HG03108 (cell line): ENCODE measurements around the gene HSPBP1.
"Not testable (repeated sequence)": the region's sequence is repeated elsewhere in the genome, so short reads cannot be mapped to it uniquely, and the experiment has no call there.

Experiments
- ATAC-seq: cut with Tn5 transposase; IDR thresholded peaks from one replicate; pipeline ENCODE4 v1.9.1; 2021; ENCODE audit warnings: moderate library complexity; ENCODE audit not compliant: unreplicated experiment

HSPBP1 gene, protein sequence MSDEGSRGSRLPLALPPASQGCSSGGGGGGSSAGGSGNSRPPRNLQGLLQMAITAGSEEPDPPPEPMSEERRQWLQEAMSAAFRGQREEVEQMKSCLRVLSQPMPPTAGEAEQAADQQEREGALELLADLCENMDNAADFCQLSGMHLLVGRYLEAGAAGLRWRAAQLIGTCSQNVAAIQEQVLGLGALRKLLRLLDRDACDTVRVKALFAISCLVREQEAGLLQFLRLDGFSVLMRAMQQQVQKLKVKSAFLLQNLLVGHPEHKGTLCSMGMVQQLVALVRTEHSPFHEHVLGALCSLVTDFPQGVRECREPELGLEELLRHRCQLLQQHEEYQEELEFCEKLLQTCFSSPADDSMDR

DNA sequence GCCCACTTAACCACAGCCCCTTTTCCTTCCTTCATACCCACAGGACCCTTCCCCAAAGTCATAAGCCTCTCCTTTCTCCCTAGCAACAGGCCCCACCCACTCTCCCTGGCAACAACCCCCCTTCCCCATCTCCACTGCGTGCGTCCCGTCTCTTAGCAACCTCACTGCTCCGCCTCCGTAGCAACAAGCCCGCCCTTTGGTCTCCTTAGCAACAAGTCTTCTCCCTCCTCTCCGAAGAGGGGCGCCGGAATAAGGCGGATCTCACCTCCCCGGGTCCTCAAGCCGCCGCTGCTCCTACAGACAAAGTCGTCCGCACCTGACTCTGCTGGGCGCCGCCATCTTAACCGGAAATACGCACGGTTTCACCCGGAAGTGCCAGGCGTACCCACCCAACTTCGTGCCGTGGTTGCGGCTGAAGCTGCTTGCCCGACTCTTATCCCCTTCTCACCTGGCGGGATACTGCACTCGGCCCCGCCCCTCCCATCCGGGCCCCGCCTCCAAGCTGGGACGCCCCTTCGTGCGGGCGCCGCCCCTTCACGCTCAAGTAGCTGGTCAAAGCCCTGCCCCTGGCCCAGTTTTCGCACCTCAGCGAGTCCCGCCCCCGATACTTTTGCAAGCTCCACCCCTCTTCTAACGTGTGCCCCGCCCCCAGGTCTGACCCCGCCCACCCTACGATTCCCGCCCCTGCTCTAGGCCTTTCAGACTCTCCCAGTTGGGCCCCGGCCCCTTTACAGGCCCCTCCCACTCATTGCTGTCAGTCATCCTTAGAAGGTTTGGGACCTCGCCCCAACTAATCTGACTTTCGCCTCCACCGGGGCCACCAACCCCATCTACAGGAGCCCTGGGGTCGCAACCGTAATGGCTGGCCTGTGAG is at the start of gene HSPBP1:
Gene HSPBP1, minus strand, starts transcription at position 341 of the 874 bp plus-strand sequence. CDS start 502 bp downstream, outside the sequence.
- peak; percentile 74 for ATAC-seq

DNA sequence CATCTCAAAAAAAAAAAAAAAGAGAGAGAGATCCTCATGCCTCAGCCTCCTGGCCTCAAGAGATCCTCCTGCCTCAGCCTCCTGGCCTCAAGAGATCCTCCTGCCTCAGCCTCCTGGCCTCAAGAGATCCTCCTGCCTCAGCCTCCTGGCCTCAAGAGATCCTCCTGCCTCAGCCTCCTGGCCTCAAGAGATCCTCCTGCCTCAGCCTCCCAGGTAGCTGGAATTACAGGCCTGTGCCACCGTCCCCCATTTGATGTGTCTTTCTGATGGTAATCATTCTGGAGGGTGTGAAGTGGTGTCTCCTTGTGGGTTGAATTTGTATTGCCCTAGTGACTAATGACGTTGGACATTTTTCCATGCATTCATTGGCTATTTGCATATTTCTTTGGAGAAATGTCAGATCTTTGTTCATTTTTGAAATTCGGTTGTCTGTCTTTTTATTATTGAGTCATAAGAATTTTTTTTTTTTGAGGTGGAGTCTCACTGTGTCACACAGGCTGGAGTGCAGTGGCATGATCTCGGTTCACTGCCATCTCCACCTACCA is 48.9 kb upstream of the HSPBP1 start:
- ATAC-seq, result not testable (repeated sequence)

DNA sequence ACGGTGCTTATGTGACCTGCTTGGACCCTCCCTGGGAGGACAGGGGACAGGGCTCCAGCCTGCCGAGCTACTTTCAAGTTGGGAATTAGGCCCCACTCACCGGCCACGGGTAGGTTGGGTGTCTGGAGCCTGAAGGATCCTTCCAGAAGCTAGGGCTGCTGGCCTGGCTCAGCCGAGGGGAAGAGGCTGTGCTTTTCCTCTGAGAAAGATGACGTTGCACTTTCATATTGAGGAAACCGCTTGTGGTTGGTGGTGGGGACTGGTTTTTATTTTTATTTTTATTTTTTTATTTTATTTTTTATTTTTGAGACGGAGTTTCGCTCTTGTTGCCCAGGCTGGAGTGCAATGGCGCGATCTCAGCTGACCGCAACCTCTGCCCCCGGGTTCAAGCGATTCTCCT is 45.3 kb upstream of the HSPBP1 start, which contains the start of gene TMEM150B:
Gene TMEM150B, minus strand, starts transcription at position 170 of the 400 bp plus-strand sequence. CDS start 4,305 bp downstream, outside the sequence.
- ATAC-seq, result no peak

DNA sequence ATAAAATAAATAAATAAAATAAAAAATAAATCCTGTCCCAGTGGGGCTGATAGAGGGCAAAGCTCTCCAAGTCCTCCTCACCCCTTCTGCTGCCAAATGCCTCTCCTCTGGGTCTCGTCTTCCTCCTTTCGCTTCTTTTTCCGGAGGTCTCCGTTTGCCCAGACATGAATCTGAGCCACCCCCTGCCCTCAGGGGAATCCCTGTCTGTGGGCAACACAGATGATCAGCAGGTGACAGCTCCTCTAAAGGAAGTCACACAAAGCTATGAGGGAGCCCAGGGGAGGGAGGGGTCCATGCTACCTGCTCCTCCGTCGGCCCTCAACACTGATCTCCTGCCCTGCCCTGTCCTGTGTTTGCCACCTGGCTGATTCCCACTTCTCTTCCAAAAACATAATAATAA is 44.8 kb upstream of the HSPBP1 start:
- ATAC-seq, result no peak

DNA sequence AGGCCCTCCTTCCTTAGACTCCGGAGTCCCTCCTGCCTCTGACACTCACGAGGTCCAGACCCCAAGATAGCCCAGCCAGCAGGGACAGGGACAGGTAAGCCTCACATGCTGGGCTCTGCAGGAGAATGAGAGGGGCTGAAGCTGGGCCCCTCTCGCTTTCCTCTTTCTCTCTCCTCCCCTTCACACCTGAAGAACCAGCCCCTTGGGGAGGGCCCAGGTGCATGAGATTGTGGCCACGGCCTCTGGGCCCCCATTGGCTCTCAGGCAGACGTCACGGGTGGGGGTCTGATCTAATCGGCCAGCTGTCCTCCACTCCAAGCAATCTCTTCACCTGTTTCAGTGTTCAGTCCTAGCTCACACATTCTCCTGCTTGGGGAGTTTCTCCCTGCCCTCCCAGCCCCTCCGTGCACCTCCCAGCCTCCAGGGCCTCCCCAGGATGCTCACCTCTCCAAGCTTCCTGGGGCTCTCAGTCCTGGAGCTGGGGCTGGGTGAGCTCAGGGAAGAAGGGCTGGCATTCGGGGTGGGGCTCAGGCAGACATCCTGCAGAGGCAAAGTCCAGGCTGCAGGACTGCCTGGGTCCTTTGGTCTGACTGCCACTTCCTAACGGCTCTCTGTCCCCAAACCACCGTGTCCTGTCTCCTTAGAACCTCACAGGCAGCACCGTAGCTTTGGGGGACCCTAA is 42.4 kb upstream of the HSPBP1 start:
- ATAC-seq, result no peak

DNA sequence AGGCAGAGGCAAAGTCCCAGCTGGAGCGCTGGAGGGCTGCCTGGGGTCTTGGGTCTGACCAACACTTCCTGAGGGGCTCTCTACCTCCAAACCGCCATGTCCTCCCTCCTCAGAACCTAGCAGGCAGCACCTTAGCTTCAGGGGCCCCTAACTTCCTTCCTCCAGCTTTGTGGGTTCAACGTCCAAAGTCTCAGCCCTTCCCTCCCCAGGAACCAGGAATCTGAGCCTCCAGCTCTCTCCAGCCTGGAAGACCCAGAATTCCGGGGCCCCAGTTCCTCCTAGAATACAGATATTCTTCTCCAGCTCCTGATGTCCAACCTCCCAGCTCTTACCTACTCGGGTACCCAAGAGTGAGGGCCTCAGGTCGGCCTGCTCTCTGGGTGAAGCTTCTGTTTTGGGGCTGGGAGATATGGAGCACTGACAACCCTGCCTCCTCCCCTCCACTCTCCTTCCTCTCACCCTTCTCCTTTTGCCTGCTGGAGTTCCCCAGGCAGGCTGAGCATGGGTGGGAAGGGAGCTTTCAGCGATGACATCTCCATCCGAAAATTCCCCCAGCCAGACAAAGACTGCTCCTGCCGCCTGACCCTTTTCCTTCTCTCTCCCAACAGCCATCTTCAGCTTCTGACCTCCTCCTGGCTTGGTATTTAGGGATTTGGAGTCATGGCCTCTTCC is 41.7 kb upstream of the HSPBP1 start:
- no peak for ATAC-seq

DNA sequence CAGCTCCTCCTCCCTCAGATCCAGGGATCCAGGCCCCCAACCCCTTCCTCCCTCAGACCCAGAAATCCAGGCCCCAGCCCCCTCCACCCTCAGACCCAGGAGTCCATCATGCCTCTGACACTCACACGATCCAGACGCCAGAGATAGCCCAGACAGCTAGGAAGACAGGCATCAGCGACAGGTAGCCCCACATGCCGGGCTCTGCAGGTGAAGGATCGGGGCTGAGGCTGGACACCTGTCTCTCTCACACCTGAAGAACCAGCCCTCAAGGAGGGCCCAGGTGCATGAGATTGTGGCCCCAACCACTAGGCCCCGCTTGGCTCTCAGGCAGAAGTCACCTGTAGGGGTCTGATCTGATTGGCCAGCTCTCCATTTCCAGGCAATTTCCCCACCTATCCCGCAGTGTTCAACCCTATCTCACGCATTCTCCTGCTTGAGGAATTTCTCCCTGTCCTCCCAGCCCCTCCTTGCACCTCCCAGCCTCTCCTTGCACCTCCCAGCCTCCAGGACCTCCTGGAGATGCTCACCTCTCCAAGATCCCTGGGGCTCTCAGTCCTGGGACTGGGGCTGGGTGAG is 41.0 kb upstream of the HSPBP1 start:
- ATAC-seq, result no peak

DNA sequence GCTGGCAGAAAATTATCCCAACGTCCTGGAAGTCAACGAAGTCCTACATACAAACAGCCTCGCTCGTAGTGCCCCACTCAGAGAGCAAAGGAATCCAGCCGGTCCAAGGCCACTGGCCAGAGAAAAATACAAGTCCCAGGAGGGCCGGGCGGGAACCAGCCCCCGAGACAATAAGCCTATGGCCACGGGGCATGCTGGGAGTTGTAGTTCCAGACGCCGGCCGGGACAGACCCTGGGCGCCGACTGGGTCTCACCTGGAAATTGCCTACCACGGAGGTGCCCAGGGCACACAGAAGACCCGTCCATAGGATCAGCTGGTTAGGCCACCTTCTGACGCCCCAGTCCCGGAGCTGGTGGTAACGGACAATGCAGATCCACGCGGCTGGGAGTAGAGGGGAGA is 39.9 kb upstream of the HSPBP1 start:
- ATAC-seq, result no peak

DNA sequence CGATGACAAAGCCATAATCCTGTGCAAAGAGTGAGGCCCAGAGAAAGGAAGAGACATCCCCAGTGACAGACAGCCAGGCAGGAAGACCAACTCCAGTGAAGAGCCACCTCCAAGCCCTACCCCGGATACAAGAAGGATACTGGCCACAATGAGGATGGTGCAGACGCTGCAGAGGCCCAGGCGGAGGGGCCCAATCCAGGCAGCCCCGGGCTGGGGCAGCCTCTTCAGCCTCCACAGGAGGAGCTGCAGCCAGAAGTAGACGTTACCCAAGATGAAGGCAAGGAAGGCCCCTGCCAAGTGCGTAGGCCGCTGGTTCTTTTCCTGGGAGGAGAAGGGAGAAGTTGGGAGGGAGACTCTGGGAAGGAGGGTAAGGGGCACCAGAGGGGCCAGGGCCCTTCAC is 36.7 kb upstream of the HSPBP1 start:
- ATAC-seq, result no peak

DNA sequence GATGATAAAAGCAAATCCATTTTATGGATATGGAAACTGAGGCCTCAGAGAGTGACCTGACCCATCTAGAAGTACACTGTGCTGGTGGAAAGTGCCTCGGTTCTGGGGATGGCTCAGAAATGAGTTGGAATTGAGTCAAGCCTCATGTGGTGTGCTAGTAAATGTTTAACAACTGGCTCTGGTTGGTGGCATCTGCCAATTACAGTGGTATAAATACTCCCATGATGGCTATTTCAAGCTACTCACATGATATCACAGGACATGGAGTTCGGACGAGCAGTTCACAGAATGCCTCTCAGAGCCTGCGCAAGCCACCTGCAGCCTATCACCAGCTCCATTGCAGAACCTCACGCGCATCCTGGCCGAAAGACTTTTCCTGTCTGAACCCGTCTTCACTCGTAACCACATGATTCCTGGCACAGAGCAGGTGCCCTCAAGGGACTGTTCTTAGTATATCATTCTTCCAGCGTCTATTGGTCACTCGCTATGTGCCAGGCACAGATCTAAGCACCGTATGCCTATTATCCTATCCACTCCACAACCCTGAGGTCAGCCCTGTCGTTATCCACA is 36.1 kb upstream of the HSPBP1 start:
- no peak for ATAC-seq

DNA sequence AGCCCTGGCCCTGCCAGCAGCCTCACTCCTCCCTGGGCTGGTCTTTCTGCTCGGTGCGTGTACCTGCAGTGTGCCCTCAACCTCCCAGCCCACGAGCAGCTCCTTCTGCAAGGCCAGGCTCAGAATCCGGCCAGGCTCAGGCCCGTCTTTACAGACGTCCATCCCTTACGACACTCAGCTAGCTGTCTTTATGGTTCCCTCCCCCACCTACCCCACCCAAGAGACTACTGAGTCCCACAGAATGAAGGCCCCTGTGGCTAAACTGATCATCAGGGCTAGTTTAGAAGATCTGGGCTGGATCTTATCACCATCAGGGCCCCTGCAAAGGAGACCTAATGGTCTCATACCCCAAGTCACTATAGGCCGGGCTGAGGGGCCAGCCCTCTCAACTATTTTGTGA is 34.5 kb upstream of the HSPBP1 start:
- ATAC-seq, result no peak

DNA sequence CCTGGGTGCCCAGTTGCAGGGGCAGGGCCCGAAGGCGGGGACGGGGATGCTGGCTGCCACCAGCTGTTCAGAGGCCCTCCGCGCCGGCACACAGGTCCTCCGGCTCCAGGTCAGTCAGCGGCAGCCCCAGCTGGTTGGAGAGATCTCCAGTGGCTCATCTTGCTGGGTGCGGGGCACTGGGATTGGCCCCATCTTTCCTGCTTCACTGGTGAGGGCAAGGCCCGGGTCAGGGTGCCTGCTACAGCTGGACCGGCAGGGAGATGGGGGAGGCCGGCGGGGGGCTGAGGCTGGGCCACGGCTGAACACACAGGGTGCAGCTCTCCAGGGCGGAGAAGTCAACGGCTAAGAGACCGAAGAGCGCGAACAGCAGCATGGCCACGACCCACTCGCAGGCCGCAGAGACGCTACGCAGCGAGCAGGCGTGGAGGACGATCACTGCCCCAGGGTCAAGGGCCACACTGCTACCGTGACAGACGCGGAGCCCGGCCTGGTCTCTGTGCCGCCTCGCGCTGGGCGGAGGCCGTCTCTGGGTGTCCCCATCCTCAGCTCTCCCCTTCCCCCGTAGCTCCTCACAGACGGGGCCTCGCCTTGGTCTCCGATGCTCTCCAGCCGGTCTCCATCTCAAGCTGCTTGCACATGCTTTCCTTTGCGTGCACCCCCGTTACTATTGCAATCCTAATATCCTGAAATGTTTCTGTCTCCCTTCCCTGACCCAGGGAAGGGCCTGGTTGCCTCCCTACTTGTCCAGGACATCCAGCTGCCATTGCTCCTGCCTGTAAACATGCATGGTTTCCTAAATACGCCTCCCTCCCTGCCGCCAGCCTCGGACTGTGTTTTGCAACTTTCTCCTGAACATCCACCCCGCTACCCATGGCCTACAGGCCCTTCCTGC is 33.0 kb upstream of the HSPBP1 start:
- no peak for ATAC-seq

DNA sequence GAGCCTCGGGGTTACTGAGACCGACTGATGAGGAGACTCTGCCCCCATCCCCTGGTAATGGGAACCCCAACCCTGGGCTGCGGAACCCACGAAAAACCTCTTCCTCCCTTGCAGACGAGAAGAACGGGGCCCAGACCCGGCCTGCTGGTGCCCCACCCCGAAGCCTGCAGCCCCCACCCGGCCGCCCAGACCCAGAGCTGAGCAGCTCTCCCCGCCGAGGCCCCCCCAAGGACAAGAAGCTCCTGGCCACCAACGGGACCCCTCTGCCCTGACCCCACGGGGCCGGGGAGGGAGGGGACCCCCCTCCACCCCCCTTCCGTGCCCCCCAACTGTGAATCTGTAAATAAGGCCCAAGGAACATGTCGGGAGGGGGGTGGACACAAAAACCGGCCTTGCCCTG is 31.9 kb upstream of the HSPBP1 start:
- no peak for ATAC-seq

DNA sequence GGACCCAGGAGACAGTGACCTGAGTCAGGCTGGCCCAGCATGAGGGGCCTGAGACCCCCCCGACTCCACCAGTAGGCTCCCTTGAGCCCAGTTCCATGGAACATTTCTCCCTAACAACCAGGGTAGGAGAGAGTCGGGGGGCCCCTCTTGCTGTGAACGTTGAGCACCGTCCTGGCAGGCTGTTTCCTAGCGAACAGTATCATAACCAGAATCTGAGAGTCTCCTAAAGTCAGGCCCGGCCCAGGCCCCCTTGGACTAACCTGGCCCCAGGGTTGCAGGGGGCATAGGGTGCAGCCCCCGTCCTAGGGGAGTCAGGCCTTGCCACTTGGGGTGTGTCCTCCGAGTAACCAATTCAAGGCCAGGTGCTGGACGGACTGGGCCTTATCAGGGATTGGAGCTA is 31.5 kb upstream of the HSPBP1 start:
- no peak for ATAC-seq

DNA sequence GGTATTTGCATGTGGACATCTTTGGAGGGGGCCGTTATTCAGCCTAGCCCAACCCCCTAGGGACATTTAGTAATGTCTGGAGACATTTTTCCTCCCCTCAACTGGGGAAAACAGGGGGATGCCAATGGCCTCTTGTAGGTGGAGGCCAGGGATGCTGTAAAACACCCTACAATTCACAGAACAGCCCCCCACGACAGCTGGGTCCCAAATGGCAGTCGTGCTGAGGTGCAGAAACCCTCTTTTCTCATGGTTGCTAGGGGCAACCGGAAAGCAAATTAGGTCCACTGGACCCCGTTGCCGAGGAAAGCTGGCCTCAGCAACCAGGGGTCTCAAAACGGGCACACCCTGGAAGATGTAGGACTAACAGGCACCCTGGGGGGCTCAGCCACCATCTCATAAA is 30.6 kb upstream of the HSPBP1 start:
- ATAC-seq, result no peak

DNA sequence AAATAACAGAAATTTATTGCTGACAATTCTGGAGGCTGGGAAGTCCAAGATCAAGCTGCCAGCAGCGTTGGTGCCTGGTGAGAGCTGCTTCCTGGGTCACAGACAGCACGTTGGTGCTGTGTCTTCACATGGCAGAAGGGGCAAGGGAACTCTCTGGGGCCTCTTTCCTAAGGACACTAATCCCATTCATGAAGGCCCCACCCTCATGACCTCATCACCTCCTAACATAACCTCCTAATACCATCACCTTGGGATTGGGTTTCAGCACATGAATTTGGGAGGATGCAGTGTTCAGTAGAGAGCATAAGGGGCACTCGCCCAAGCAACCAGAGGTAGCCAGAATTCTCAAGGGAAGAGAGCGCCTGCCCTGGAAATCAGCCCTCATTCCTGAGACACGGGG is 29.5 kb upstream of the HSPBP1 start:
- no peak for ATAC-seq

DNA sequence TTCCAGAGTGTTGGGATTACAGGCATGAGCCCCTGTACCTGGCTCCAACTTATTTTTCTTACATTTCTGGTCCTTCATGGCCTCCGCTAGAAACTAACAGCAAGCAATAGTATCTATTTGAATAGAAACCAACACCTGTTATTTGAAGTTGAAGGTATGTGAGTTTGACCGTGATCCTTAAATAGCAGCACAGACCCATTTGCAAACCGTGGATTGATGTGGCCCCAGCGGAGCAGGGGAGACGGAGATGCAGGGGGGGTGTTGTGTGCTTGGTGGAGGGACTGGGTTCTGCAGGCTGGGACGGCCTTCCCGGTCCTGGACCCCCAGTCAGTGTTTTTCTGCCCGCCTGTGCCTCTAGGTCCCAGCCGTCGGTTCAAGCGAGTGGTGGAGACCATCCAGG is 28.4 kb upstream of the HSPBP1 start:
- ATAC-seq, result no peak

DNA sequence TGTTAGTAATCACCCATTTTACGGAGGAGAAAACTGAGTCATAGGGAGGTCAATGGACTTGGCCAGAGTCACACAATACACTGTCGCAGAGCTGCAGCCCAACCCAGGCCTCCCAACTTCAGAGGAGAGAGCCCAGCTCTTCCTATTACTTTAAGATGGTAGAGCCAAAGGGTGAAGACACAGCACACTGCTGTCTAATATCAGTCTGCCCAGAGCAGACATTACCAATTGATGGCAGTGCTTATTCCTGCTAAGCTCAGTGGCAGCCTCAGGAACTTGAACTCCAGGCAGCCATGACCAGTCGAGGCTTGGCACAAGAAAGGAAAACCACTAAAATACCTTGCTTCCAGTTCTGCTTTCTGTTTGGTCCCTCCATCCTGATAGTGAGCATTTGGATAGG is 26.8 kb upstream of the HSPBP1 start:
- no peak for ATAC-seq

DNA sequence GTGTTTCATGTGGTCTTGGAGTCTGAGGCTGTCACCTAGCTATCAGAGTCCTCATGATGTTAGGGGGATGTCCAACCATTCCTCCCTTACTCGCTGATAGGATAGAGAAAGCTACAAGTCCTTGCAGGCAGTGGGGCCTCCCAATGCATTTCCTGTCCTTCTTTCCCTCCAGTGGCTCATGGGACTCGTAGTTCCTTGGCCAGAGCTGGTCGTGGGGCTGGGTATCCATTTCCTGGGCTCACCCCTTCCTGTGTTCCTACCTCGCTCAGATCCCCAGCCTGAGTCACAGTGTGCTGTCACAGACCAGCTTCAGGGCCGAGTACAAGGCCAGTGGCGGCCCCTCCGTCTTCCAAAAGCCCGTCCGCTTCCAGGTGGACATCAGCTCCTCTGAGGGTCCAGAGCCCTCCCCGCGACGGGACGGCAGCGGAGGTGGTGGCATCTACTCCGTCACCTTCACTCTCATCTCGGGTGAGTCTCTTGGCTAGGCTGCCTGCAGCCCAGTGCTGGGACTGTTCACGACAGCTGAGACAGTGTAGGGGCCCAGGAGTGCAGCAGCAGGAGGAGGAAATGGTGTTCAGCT is 26.2 kb upstream of the HSPBP1 start:
- no peak for ATAC-seq
